NCI-H524 (cell line): ENCODE results near the gene GFY.

Experiments used
- DNase-seq, 2 experiments: peaks; one replicate each; lab custom pipeline; 2025; lab: John Stamatoyannopoulos, UW

Gene GFY

GRCh38 chr19:49408816-49409440 lies 16.3 kb upstream of the GFY start:
- DNase-seq = no peak

DNA sequence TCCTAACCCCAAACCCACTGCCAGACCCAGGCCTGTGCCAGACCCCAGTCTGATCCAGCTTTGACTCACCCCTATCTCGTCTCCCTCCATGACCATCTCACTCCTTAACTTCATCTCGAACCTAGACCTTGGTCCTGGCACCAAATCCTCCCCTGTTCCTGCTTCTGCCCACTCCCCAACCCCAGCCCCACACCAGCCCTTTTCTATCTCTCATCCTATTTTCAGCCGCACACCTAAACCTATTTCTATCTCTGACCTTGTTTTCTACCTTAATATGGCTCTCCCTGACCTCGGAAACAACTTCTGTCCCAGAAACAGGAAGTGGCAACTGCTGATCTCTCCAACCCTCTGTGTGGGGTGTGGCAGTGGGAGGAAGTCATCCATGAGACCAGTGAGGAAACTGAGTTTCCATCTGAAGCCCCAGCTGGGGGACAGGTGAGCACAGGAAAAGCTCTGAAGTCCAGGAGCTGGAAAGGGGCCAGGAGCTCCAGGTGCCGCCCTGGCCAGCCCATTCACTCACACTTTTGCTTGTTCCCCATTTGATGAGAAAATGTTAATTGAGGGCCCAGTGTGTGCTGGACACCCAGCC lies 15.7 kb upstream of the GFY start:
- no peak for DNase-seq

DNA sequence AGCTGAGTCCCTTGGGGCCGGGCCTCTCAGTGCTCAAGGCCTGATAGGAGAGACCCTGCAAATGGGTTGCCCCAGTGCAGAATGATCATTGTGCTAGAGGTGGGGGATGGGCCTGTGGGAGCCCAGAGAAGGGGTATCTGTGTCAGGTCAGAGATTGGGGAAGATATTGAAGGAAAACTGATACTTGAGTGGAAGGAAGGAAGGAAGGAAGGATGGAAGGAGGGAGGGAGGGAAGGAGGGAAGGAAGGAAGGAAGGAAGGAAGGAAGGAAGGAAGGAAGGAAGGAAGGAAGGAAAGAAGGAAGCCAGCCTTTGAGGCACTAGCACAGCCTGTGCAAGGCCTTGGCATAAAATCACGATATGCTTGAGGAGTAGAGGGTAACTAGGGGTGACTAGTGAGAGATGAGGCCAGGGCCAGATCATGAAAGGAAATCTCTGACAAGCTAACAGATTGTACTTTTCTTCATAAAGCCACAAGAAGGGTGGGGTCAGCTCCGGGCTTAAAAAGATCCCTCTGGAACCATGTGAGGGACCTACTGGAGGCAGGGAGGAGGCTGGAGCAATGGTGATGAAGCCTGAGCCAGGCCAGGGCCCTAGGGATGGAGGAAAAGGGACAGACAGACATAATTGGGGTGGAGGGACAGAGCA lies 13.4 kb upstream of the GFY start:
- DNase-seq = no peak

DNA sequence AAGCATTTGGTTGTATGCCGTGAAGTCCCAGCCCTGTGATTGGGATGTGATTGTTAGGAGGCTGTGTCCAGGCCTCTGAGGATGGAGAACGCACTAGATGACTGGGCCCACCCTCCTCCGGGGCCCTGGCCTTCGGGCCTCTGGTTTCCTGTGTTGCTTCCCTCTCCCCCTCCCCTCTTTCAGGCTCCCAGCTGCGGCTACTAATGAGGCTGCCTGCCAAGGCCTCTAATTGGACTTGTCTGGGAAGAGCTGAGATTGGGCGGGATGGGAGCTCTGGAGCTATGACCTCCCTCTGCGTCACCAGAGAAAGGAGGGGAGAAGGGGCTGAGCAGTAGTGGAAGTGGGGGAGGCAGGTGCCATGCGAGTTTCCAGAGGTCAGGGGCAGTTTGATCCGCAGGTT lies 11.8 kb upstream of the GFY start:
- DNase-seq = no peak

DNA sequence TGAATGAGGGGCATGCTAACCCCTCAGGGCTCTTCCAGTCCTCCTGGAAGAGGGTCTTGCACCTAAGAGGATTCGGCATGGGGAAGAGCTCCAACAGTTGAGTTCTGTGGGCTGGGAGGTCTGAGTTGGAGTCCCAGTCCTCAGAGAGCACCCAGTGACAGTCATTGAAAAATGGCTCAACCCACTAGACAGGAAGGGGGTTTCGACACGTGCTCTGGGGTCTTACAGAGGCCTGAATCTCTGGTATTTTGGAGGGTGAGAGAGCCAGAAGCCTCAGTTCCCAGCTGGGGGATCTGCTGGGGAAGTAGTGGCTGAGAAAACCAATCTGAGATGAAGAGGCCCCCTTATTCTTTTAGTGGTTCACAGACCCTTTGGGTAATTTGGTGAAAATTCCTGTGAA lies 10.9 kb upstream of the GFY start:
- no peak for DNase-seq

DNA sequence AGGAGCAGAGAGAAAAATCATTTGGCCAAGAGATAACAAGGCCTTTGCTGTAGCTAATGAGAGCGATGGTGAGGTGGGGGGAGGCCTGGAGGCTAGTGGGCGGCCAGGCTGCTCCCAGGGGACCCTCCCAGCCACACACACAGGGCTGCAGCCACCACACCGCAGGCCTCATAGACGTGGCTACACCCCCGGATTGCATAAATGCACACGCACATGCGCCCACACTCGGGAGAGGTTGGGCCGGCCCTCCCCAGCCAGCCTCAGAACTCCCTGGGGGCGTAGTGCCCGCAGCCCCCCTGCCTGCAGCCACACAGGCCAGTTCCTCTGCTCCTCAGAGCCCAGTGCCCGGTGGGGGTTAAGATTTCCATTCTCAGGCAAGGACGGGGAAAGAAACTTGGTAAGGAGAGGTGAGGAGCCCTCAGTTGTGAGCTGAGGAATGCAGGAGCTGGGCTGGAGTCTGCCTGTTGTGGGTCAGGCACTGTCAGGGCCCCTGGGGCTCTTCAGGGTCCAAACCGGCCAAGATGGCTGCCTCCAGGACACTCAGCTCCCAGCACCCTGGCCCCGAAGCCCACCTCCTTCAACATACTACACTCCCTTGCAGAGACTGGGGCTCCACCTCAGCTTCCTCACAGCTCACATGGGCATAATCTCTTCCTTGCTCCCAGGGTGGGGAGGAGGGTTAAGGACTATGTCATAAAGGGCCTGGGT lies 9.9 kb upstream of the GFY start:
- no peak for DNase-seq

DNA sequence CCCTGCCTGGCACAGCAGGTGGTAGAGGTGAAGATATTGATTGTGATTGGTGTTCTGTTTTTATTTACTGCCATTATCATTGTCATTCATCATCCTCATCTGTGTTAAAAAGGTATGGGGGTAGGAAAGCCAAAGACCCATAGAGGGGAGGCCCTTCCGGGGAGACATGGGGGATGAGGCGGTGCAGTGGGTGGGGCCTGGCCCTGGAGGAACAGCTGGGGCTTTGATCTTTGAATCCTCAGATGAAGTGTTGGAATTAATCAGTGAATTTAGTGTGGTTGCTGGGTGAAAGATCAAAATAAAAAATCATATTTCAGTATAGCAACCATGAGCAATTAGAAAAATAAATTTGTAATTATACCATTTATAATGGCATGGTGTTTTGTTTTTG lies 9.4 kb upstream of the GFY start:
- no peak for DNase-seq

DNA sequence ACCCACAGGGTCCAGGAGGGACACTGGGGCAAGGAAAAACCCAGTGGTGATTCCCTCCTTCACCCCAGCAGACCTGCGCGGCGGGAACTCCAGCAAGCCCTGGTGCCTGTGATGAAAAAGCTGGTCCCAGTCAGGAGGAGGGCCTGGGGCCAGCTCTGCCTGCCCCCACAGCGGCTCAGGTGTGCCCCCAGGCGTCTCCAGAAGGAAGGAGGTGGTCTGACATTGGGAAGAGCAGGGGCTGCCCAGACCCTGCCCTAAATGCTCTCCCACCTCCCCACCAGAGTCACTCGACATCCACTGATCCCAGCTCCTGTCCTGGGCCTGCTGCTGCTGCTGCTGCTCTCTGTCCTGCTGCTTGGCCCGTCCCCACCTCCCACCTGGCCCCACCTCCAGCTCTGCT lies 8.1 kb upstream of the GFY start:
- DNase-seq = no peak

DNA sequence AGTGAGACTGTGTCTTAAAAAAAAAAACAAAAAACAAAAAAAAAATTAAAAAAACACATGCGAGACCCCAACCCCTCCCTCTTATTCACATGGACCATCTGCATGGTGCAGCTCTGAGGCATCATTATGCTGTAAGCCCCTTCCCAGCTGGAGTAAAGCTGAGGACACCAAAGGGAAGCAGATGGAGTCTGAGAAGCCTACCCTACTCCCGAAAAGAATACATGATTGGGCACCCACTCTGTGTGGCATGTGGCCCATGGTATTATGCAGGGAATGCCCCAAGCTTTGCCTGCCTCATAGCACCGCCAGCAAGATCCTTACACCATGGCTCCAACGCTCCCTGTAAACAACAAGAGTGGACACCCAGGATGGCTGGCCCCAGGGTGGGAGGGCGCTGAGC lies 6.7 kb upstream of the GFY start:
- peak; percentile 41 to 76 for DNase-seq

- no peak for DNase-seq
These were observed 6.0 kb upstream of the GFY start for GRCh38 chr19:49419173-49419572.

GRCh38 chr19:49420227-49420626 lies 5.0 kb upstream of the GFY start:
- DNase-seq = no peak

DNA sequence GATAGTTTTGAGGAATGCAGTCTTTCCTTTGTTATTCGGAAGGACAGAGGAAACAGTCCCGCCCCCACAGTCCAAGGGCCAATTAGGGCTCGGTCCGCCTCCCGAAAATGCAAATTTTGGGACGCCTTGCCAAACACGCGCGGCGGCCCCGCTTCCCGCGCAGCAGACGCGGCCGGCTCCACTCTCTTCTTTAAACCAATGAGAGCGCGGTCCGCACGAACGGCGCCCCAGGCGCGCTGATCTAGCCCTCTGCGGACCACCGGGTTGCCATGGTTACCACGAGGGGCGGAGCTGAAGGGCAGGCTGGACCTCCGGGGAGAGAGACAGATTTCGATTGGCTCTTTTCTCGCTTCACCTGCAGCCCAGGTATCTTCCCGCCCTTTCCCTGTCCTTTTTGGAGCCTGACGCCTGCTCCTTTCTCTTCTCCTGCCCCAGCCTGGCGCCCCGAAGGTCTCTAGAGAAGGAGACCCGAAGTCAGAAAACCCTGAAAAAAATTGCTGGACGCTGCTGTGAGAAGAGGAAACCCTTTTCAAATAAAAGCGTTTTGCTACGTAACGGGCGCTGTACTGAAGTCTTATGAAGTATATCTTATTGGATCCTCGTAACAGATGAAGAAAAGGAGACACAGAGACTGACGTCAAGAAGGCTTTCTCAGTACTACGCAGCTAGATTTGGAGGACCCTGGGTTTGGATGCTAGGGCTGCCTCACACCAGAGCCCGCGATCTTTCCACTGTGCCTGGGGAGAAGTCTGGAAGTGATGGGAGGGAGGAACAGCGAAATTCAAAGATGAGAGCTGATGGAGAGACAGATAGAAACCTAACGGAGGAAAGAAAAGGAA lies 3.9 kb upstream of the GFY start:
- DNase-seq = peak; percentile 92 to 93

DNA sequence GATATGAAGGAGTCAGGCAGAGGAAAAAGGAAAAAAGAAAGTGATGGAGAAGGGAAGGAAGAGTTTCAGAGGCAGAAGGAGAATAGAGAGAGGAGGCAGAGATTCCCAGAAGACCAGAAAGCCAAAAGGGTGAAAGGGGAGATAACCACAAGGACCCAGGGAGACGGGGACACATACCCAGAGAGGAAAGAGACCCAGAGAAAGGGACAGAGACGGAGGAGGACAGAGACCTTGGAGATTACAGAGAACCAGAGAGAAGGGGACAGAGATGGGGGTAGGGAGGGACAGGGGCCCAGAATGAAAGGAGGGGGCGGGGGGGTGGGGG lies 3.3 kb upstream of the GFY start:
- no peak for DNase-seq

GRCh38 chr19:49422407-49423070 lies 2.6 kb upstream of the GFY start:
- peak; percentile 55 to 75 for DNase-seq

DNA sequence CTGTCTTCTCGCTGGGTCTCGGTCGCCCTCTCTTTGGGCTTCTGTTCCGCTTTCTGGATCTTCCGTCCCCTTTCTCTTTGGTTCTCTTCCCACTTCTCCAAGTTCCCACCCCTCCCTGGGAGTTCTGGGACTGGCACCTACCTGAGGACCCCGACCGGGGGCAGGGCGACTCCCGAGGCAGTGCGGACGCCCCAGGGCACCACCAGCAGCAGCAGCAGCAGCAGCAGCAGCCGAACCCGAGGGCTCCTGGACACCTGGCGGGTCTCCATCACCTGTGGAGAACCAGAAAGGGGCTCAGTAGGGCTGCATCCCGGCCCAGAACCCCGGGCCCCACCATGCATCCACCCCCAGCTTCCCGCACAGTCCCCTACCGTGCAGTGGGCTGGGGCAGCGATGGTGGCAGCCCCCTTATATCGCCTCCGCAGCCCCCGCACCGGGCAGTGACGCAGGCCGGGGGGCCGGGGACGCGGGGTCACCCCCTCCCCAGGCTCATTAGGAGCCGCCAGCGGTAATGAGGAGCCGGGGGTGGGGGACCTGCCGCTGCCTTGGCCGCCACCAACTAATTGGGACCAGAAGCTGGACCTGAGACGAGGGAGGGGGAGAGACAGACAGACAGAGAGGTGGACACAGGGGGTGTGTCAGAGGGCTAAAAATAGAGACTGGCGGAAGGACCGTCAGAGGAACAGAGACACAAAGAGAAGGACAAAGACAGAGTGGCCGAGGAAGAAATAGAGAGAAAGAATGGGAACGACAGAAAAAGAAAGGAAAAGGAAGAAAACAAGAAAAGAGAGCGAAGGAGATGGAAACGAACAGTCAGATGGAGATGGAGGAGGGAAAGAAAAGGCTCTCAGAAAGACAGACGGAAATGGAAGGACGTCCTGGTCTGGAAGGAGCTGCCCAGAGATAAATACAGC lies 1.9 kb upstream of the GFY start, which contains the start of gene PTH2:
PTH2 (minus strand) TSS at position 371 of the 914 bp plus-strand sequence; CDS start at position 269, 102 bp downstream.
- DNase-seq = no peak

DNA sequence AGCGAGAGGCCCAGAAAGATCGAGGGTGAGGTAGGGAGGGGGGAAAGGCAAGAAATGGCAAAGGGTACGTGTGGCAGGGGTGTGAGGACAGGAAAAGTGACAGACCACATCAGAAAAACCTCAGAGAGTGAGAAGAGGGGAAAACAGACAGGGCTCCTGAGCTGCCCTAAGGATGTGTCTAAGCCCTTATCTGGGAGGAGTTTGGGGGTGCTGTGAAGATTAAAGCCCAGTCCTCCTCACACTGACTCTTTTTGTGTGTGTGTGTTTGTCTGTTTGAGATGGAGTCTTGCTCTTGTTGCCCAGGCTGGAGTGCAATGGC lies 1.2 kb upstream of the GFY start:
- no peak for DNase-seq

- DNase-seq = peak in 1 of 2 experiments; percentile 35
These were observed 869 bp downstream of the GFY start for GRCh38 chr19:49425922-49426592.

GRCh38 chr19:49427339-49427738 lies 2.2 kb downstream of the GFY start:
- DNase-seq = no peak

GRCh38 chr19:49427855-49428546 lies 2.8 kb downstream of the GFY start:
- DNase-seq = peak in 1 of 2 experiments; percentile 49
